H1 (cell line): ENCODE data around the gene CMBL. TPM values are rescaled to one million over a fixed set of nuclear protein-coding genes. Genes with fewer than 3 reads are reported as not detected.

Experiments
- CTCF ChIA-PET: fragments of 300-600 bp; sonication (Branson Sonifier 250); formaldehyde crosslinking; loops from one replicate; lab custom pipeline; 2021; ENCODE audit not compliant: partially characterized antibody; lab: Charles Lee
- POLR2A ChIA-PET: fragments of 300-600 bp; sonication (Branson Sonifier 250); formaldehyde crosslinking; loops from one replicate; lab custom pipeline; 2021; ENCODE audit warnings: inconsistent platforms; ENCODE audit not compliant: partially characterized antibody; lab: Charles Lee
- DNase-seq, 2 experiments: peaks; one replicate each; pipeline versions ENCODE4 v3.0.0 to v3.0.0-alpha.2; 2010 to 2022; ENCODE audit warnings: low spot score in 2 of 2, low read depth in 1 of 2, mixed read lengths in 1 of 2
- FAIRE-seq: peaks from 2 replicates; lab custom pipeline; 2011; peaks lifted over from hg19 to GRCh38; lab: Jason Lieb, UNC
- H2AFZ ChIP-seq: 2 replicates; pipeline ENCODE4 v1.8.1; 2012; ENCODE audit warnings: low read length, inconsistent platforms
- H2AK5ac ChIP-seq: 2 replicates; pipeline ENCODE4 v1.6.1; 2013; ENCODE audit warnings: low read depth, low read length
- H2BK120ac ChIP-seq: replicated peaks from 2 replicates; pipeline ENCODE3; 2013; ENCODE audit warnings: low read depth, low read length, inconsistent platforms
- H2BK12ac ChIP-seq: 2 replicates; pipeline ENCODE4 v1.6.1; 2013; ENCODE audit warnings: low read depth, low read length
- H2BK15ac ChIP-seq: 2 replicates; pipeline ENCODE4 v1.6.1; 2013; ENCODE audit warnings: low read length
- H2BK20ac ChIP-seq: 2 replicates; pipeline ENCODE4 v1.6.1; 2013; ENCODE audit warnings: low read length
- H2BK5ac ChIP-seq: 2 replicates; pipeline ENCODE4 v1.6.1; 2013; ENCODE audit warnings: low read depth, low read length
- H3K14ac ChIP-seq: 2 replicates; pipeline ENCODE4 v1.6.1; 2013; ENCODE audit warnings: inconsistent platforms; ENCODE audit not compliant: insufficient read length
- H3K18ac ChIP-seq: 2 replicates; pipeline ENCODE4 v1.6.1; 2013; ENCODE audit warnings: low read length; ENCODE audit errors: extremely low read depth
- H3K23ac ChIP-seq: 2 replicates; pipeline ENCODE4 v1.6.1; 2013; ENCODE audit warnings: inconsistent platforms; ENCODE audit not compliant: insufficient read length
- H3K23me2 ChIP-seq: 2 replicates; pipeline ENCODE4 v1.6.1; 2013; ENCODE audit warnings: low read depth, low read length
- H3K27ac ChIP-seq: 2 replicates; pipeline ENCODE4 v1.6.1; 2011; ENCODE audit warnings: low read depth, low read length, inconsistent platforms
- H3K27me3 ChIP-seq, 4 experiments: replicated peaks in 1 of 4; 1 replicate in 1 of 4; 2 replicates in 3 of 4; pipeline versions ENCODE4 v1.6.1 to v1.8.1; 2011 to 2013; ENCODE audit warnings: low read length in 3 of 4, mild to moderate bottlenecking in 3 of 4, inconsistent platforms in 2 of 4, mixed read lengths in 2 of 4, moderate library complexity in 1 of 4; ENCODE audit not compliant: control insufficient read depth in 3 of 4, insufficient read depth in 3 of 4; ENCODE audit errors: extremely low read depth in 1 of 4
- H3K36me3 ChIP-seq, 4 experiments: 2 replicates each; pipeline versions ENCODE4 v1.6.1 to v1.8.1; 2011 to 2013; ENCODE audit warnings: mild to moderate bottlenecking in 4 of 4, low read length in 3 of 4, moderate library complexity in 2 of 4, control low read depth in 1 of 4, inconsistent platforms in 1 of 4; ENCODE audit not compliant: insufficient read depth in 4 of 4, control insufficient read depth in 2 of 4
- H3K4ac ChIP-seq: replicated peaks from 2 replicates; pipeline ENCODE3; 2013; ENCODE audit warnings: low read length, low read depth, mixed read lengths, inconsistent platforms; ENCODE audit not compliant: insufficient read length
- H3K4me1 ChIP-seq, 4 experiments: replicated peaks in 1 of 4; 1 replicate in 1 of 4; 2 replicates in 3 of 4; pipeline versions ENCODE4 v1.6.1 to v1.8.1; 2011 to 2013; ENCODE audit warnings: low read length in 3 of 4, inconsistent platforms in 2 of 4, mixed read lengths in 1 of 4; ENCODE audit not compliant: insufficient read depth in 4 of 4, control insufficient read depth in 3 of 4
- H3K4me2 ChIP-seq, 2 experiments: 2 replicates each; pipeline versions ENCODE4 v1.6.1 to v1.8.1; 2011 to 2013; ENCODE audit warnings: low read depth in 2 of 2, low read length in 2 of 2, control low read depth in 1 of 2, inconsistent platforms in 1 of 2, mild to moderate bottlenecking in 1 of 2; ENCODE audit not compliant: insufficient read depth in 1 of 2
- H3K4me3 ChIP-seq, 4 experiments: fragments of 200-600, 300-600 bp in 1 of 4; sonication (generic), shearing (Covaris generic), sonication (Bioruptor Twin) in 1 of 4; 2 replicates each; pipeline versions ENCODE4 v1.5.1 to v1.8.1; 2011 to 2016; ENCODE audit warnings: low read length in 4 of 4, low read depth in 3 of 4, control low read depth in 2 of 4, inconsistent platforms in 2 of 4, mild to moderate bottlenecking in 2 of 4, mixed read lengths in 1 of 4, moderate library complexity in 1 of 4; ENCODE audit not compliant: insufficient read depth in 2 of 4; ENCODE audit errors: extremely low read depth in 1 of 4
- H3K56ac ChIP-seq: replicated peaks from 2 replicates; pipeline ENCODE3; 2013; ENCODE audit warnings: low read depth, mild to moderate bottlenecking, mixed read lengths, low read length, inconsistent platforms; ENCODE audit not compliant: insufficient read length
- H3K79me1 ChIP-seq: 2 replicates; pipeline ENCODE4 v1.6.1; 2013; ENCODE audit warnings: low read depth, low read length, control low read depth
- H3K79me2 ChIP-seq, 2 experiments: 2 replicates each; pipeline versions ENCODE4 v1.6.1 to v1.8.1; 2012 to 2013; ENCODE audit warnings: low read length in 2 of 2, mild to moderate bottlenecking in 2 of 2, inconsistent platforms in 1 of 2; ENCODE audit not compliant: insufficient read depth in 2 of 2, control insufficient read depth in 1 of 2
- H3K9ac ChIP-seq, 4 experiments: replicated peaks in 1 of 4; 1 replicate in 1 of 4; 2 replicates in 3 of 4; pipeline versions ENCODE4 v1.6.1 to v1.8.1; 2011 to 2013; ENCODE audit warnings: low read depth in 3 of 4, low read length in 3 of 4, control low read depth in 2 of 4, mild to moderate bottlenecking in 2 of 4, moderate library complexity in 2 of 4, inconsistent platforms in 1 of 4; ENCODE audit errors: extremely low read depth in 1 of 4
- H3K9me3 ChIP-seq, 2 experiments: 2 replicates each; pipeline versions ENCODE4 v1.6.1 to v1.8.1; 2012 to 2013; ENCODE audit warnings: mild to moderate bottlenecking in 2 of 2, moderate library complexity in 2 of 2, control low read depth in 1 of 2, inconsistent platforms in 1 of 2, low read depth in 1 of 2, low read length in 1 of 2, mixed read lengths in 1 of 2; ENCODE audit not compliant: insufficient read depth in 2 of 2
- H4K20me1 ChIP-seq, 2 experiments: replicated peaks in 1 of 2; 2 replicates each; pipeline versions ENCODE3 to v1.8.1; 2011 to 2013; ENCODE audit warnings: inconsistent platforms in 2 of 2, low read length in 2 of 2, mild to moderate bottlenecking in 1 of 2; ENCODE audit not compliant: insufficient read depth in 2 of 2, control insufficient read depth in 1 of 2
- H4K5ac ChIP-seq: 2 replicates; pipeline ENCODE4 v1.6.1; 2013; ENCODE audit warnings: low read length, low read depth, mixed read lengths, inconsistent platforms; ENCODE audit not compliant: insufficient read length
- H4K8ac ChIP-seq: 2 replicates; pipeline ENCODE4 v1.8.0; 2013; ENCODE audit warnings: mild to moderate bottlenecking, moderate library complexity, low read length, inconsistent platforms; ENCODE audit not compliant: insufficient read depth; ENCODE audit errors: extremely low read depth
- H4K91ac ChIP-seq: replicated peaks from 2 replicates; pipeline ENCODE3; 2013; ENCODE audit warnings: low read length, mixed read lengths, inconsistent platforms; ENCODE audit not compliant: insufficient read length
- NRF1 ChIP-seq: IDR thresholded peaks from 2 replicates; pipeline ENCODE4 v1.6.1; 2011; ENCODE audit warnings: mild to moderate bottlenecking, low read depth, low read length, improper control_type of control experiment
- SP1 ChIP-seq: IDR thresholded peaks from 2 replicates; pipeline ENCODE4 v1.6.1; 2011; ENCODE audit warnings: low read depth, low read length
- SP4 ChIP-seq: IDR thresholded peaks from 2 replicates; pipeline ENCODE4 v1.6.1; 2012; ENCODE audit warnings: low read length, inconsistent platforms
- WGBS, 2 experiments: shearing (Covaris generic) in 1 of 2; methylation state at CpG; one replicate each; pipeline versions ENCODE4 v1.1.6 to v1.1.7; 2013 to 2015; ENCODE audit warnings: low lambda C conversion rate in 2 of 2, mixed read lengths in 2 of 2, inconsistent platforms in 1 of 2, low coverage in 1 of 2, missing lambda C conversion rate in 1 of 2; ENCODE audit not compliant: insufficient replicate concordance in 2 of 2, insufficient coverage in 1 of 2, insufficient read length in 1 of 2; ENCODE audit errors: extremely low coverage in 1 of 2, missing lambda C conversion rate in 1 of 2; 5-methylcytosine and 5-hydroxymethylcytosine counted together
- polyA plus RNA-seq, 7 experiments: library from polyadenylated mRNA; depleted of rRNA in 3 of 7; stranded (reverse) in 5 of 7; unstranded in 2 of 7; fragments of >200 nt in 5 of 7; fragments of 200-250 nt in 2 of 7; gene quantifications; 1 replicate in 5 of 7; 2 replicates in 1 of 7; 4 replicates in 1 of 7; pipeline versions ENCODE4 v1.2.1 to v1.2.3, GENCODE V29; 2011 to 2013; ENCODE audit warnings: missing spikeins in 2 of 7, mixed read lengths in 2 of 7
- total RNA-seq: library from RNA; stranded (reverse); fragmentation: NEBNext Ultra II Directional; extraction: Animal tissue kit (Norgen Biotek cat#: 25700); gene quantifications from 2 replicates; pipeline ENCODE4 v1.2.1, GENCODE V29; 2021

Gene CMBL
- total and polyA plus RNA-seq, 2 of the 8 experiments (the other 6 are each of a cell fraction or from before 2014, with no cell fraction given), result 27.9 to 32.1 TPM

DNA sequence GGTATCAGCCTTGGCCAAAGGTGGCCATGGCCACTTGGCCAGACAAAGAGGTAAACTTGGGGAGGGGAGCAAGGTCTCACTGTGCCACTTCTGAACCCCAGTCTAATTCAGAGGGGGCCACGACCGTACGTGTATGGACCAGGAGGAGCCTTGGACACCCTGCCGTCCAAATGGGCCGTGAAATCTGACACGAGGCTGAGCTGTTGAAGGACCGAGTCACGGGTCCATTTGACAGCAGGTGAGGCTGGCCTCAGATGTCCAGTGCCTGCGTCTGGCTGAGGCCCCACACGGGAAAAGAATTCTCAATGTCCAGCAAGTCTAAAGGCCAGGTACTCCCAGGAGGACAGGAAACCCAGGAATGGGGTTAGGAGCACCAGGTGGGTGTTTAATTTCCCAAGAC lies 17.7 kb downstream of the CMBL start:
- Histone ChIP-seq H3K4me1 (peaks cover 0 to 4% (median 0%) of the 10 kb centered on the region in 4 experiments; a peak in 1 of 7 replicates), H3K4me2 (no peak overlapping the region), H2AFZ (no peak overlapping the region), H3K23me2 (no peaks in the 10 kb centered on the region), H3K9ac (no peak overlapping the region), H2BK120ac (no peak overlapping the region), H2BK5ac (no peak overlapping the region), H3K56ac (no peak overlapping the region), H4K20me1 (no peaks in the 10 kb centered on the region), H3K18ac (no peak overlapping the region), H2AK5ac (no peak overlapping the region), H4K8ac (no peak overlapping the region), H3K4me3 (no peak overlapping the region), H4K5ac (no peak overlapping the region), H2BK12ac (no peak overlapping the region), H3K23ac (no peak overlapping the region), H3K79me2 (no peaks in the 10 kb centered on the region), H3K79me1 (no peaks in the 10 kb centered on the region), H3K27me3 (no peaks in the 10 kb centered on the region), H3K14ac (no peak overlapping the region), H2BK15ac (no peak overlapping the region), H3K4ac (no peak overlapping the region), H4K91ac (no peak overlapping the region), H3K9me3 (no peaks in the 10 kb centered on the region), H3K27ac (no peak overlapping the region), H2BK20ac (no peak overlapping the region), H3K36me3 (no peaks in the 10 kb centered on the region; a peak in 1 of 8 replicates)
- POLR2A ChIA-PET, result interaction anchor here (0.9 to 1.2 kb wide), 3 partner anchors 31 to 63 kb away, joined by 3 read pairs; partner anchors contain the start of gene MARCHF6
- 92% methylated on average over 10 of the region's 10 CpGs; no CpG with 5 or more reads in 1 of the 2 experiments for WGBS, 2 experiments
- FAIRE-seq (no peak), DNase-seq (no peak)
- CTCF ChIA-PET, result interaction anchor here (1.0 to 1.5 kb wide), 6 partner anchors 14 to 135 kb away, joined by 3 to 5 read pairs (median 4); no protein-coding TSS in a partner anchor
- TF ChIP-seq SP1, result no peak
- TF ChIP-seq SP4, result no peak
- no peak for TF ChIP-seq NRF1
